H1 (cell line): ENCODE measurements around the gene FBXL17. TPM values are rescaled to one million over a fixed set of nuclear protein-coding genes. Genes with fewer than 3 reads are reported as not detected.

Source experiments
- CTCF ChIA-PET: fragments of 300-600 bp; sonication (Branson Sonifier 250); formaldehyde crosslinking; loops from one replicate; lab custom pipeline; 2021; ENCODE audit not compliant: partially characterized antibody; lab: Charles Lee
- POLR2A ChIA-PET: fragments of 300-600 bp; sonication (Branson Sonifier 250); formaldehyde crosslinking; loops from one replicate; lab custom pipeline; 2021; ENCODE audit warnings: inconsistent platforms; ENCODE audit not compliant: partially characterized antibody; lab: Charles Lee
- DNase-seq, 2 experiments: peaks; one replicate each; pipeline versions ENCODE4 v3.0.0 to v3.0.0-alpha.2; 2010 to 2022; ENCODE audit warnings: low spot score in 2 of 2, low read depth in 1 of 2, mixed read lengths in 1 of 2
- FAIRE-seq: peaks from 2 replicates; lab custom pipeline; 2011; peaks lifted over from hg19 to GRCh38; lab: Jason Lieb, UNC
- H2AFZ ChIP-seq: 2 replicates; pipeline ENCODE4 v1.8.1; 2012; ENCODE audit warnings: low read length, inconsistent platforms
- H2AK5ac ChIP-seq: 2 replicates; pipeline ENCODE4 v1.6.1; 2013; ENCODE audit warnings: low read depth, low read length
- H2BK120ac ChIP-seq: replicated peaks from 2 replicates; pipeline ENCODE3; 2013; ENCODE audit warnings: low read depth, low read length, inconsistent platforms
- H2BK12ac ChIP-seq: 2 replicates; pipeline ENCODE4 v1.6.1; 2013; ENCODE audit warnings: low read depth, low read length
- H2BK15ac ChIP-seq: 2 replicates; pipeline ENCODE4 v1.6.1; 2013; ENCODE audit warnings: low read length
- H2BK20ac ChIP-seq: 2 replicates; pipeline ENCODE4 v1.6.1; 2013; ENCODE audit warnings: low read length
- H2BK5ac ChIP-seq: 2 replicates; pipeline ENCODE4 v1.6.1; 2013; ENCODE audit warnings: low read depth, low read length
- H3K14ac ChIP-seq: 2 replicates; pipeline ENCODE4 v1.6.1; 2013; ENCODE audit warnings: inconsistent platforms; ENCODE audit not compliant: insufficient read length
- H3K18ac ChIP-seq: 2 replicates; pipeline ENCODE4 v1.6.1; 2013; ENCODE audit warnings: low read length; ENCODE audit errors: extremely low read depth
- H3K23ac ChIP-seq: 2 replicates; pipeline ENCODE4 v1.6.1; 2013; ENCODE audit warnings: inconsistent platforms; ENCODE audit not compliant: insufficient read length
- H3K23me2 ChIP-seq: 2 replicates; pipeline ENCODE4 v1.6.1; 2013; ENCODE audit warnings: low read depth, low read length
- H3K27ac ChIP-seq: 2 replicates; pipeline ENCODE4 v1.6.1; 2011; ENCODE audit warnings: low read depth, low read length, inconsistent platforms
- H3K27me3 ChIP-seq, 4 experiments: replicated peaks in 1 of 4; 1 replicate in 1 of 4; 2 replicates in 3 of 4; pipeline versions ENCODE4 v1.6.1 to v1.8.1; 2011 to 2013; ENCODE audit warnings: low read length in 3 of 4, mild to moderate bottlenecking in 3 of 4, inconsistent platforms in 2 of 4, mixed read lengths in 2 of 4, moderate library complexity in 1 of 4; ENCODE audit not compliant: control insufficient read depth in 3 of 4, insufficient read depth in 3 of 4; ENCODE audit errors: extremely low read depth in 1 of 4
- H3K36me3 ChIP-seq, 4 experiments: 2 replicates each; pipeline versions ENCODE4 v1.6.1 to v1.8.1; 2011 to 2013; ENCODE audit warnings: mild to moderate bottlenecking in 4 of 4, low read length in 3 of 4, moderate library complexity in 2 of 4, control low read depth in 1 of 4, inconsistent platforms in 1 of 4; ENCODE audit not compliant: insufficient read depth in 4 of 4, control insufficient read depth in 2 of 4
- H3K4ac ChIP-seq: replicated peaks from 2 replicates; pipeline ENCODE3; 2013; ENCODE audit warnings: low read length, low read depth, mixed read lengths, inconsistent platforms; ENCODE audit not compliant: insufficient read length
- H3K4me1 ChIP-seq, 4 experiments: replicated peaks in 1 of 4; 1 replicate in 1 of 4; 2 replicates in 3 of 4; pipeline versions ENCODE4 v1.6.1 to v1.8.1; 2011 to 2013; ENCODE audit warnings: low read length in 3 of 4, inconsistent platforms in 2 of 4, mixed read lengths in 1 of 4; ENCODE audit not compliant: insufficient read depth in 4 of 4, control insufficient read depth in 3 of 4
- H3K4me2 ChIP-seq, 2 experiments: 2 replicates each; pipeline versions ENCODE4 v1.6.1 to v1.8.1; 2011 to 2013; ENCODE audit warnings: low read depth in 2 of 2, low read length in 2 of 2, control low read depth in 1 of 2, inconsistent platforms in 1 of 2, mild to moderate bottlenecking in 1 of 2; ENCODE audit not compliant: insufficient read depth in 1 of 2
- H3K4me3 ChIP-seq, 4 experiments: fragments of 200-600, 300-600 bp in 1 of 4; sonication (generic), shearing (Covaris generic), sonication (Bioruptor Twin) in 1 of 4; 2 replicates each; pipeline versions ENCODE4 v1.5.1 to v1.8.1; 2011 to 2016; ENCODE audit warnings: low read length in 4 of 4, low read depth in 3 of 4, control low read depth in 2 of 4, inconsistent platforms in 2 of 4, mild to moderate bottlenecking in 2 of 4, mixed read lengths in 1 of 4, moderate library complexity in 1 of 4; ENCODE audit not compliant: insufficient read depth in 2 of 4; ENCODE audit errors: extremely low read depth in 1 of 4
- H3K56ac ChIP-seq: replicated peaks from 2 replicates; pipeline ENCODE3; 2013; ENCODE audit warnings: low read depth, mild to moderate bottlenecking, mixed read lengths, low read length, inconsistent platforms; ENCODE audit not compliant: insufficient read length
- H3K79me1 ChIP-seq: 2 replicates; pipeline ENCODE4 v1.6.1; 2013; ENCODE audit warnings: low read depth, low read length, control low read depth
- H3K79me2 ChIP-seq, 2 experiments: 2 replicates each; pipeline versions ENCODE4 v1.6.1 to v1.8.1; 2012 to 2013; ENCODE audit warnings: low read length in 2 of 2, mild to moderate bottlenecking in 2 of 2, inconsistent platforms in 1 of 2; ENCODE audit not compliant: insufficient read depth in 2 of 2, control insufficient read depth in 1 of 2
- H3K9ac ChIP-seq, 4 experiments: replicated peaks in 1 of 4; 1 replicate in 1 of 4; 2 replicates in 3 of 4; pipeline versions ENCODE4 v1.6.1 to v1.8.1; 2011 to 2013; ENCODE audit warnings: low read depth in 3 of 4, low read length in 3 of 4, control low read depth in 2 of 4, mild to moderate bottlenecking in 2 of 4, moderate library complexity in 2 of 4, inconsistent platforms in 1 of 4; ENCODE audit errors: extremely low read depth in 1 of 4
- H3K9me3 ChIP-seq, 2 experiments: 2 replicates each; pipeline versions ENCODE4 v1.6.1 to v1.8.1; 2012 to 2013; ENCODE audit warnings: mild to moderate bottlenecking in 2 of 2, moderate library complexity in 2 of 2, control low read depth in 1 of 2, inconsistent platforms in 1 of 2, low read depth in 1 of 2, low read length in 1 of 2, mixed read lengths in 1 of 2; ENCODE audit not compliant: insufficient read depth in 2 of 2
- H4K20me1 ChIP-seq, 2 experiments: replicated peaks in 1 of 2; 2 replicates each; pipeline versions ENCODE3 to v1.8.1; 2011 to 2013; ENCODE audit warnings: inconsistent platforms in 2 of 2, low read length in 2 of 2, mild to moderate bottlenecking in 1 of 2; ENCODE audit not compliant: insufficient read depth in 2 of 2, control insufficient read depth in 1 of 2
- H4K5ac ChIP-seq: 2 replicates; pipeline ENCODE4 v1.6.1; 2013; ENCODE audit warnings: low read length, low read depth, mixed read lengths, inconsistent platforms; ENCODE audit not compliant: insufficient read length
- H4K8ac ChIP-seq: 2 replicates; pipeline ENCODE4 v1.8.0; 2013; ENCODE audit warnings: mild to moderate bottlenecking, moderate library complexity, low read length, inconsistent platforms; ENCODE audit not compliant: insufficient read depth; ENCODE audit errors: extremely low read depth
- H4K91ac ChIP-seq: replicated peaks from 2 replicates; pipeline ENCODE3; 2013; ENCODE audit warnings: low read length, mixed read lengths, inconsistent platforms; ENCODE audit not compliant: insufficient read length
- ATF2 ChIP-seq: IDR thresholded peaks from 2 replicates; pipeline ENCODE4 v1.6.1; 2012; ENCODE audit warnings: low read length, inconsistent platforms
- CBX5 ChIP-seq: fragments of 300-800, 300-1000 bp; sonication (generic); IDR thresholded peaks from 2 replicates; pipeline ENCODE4 v1.7.1; 2016; ENCODE audit warnings: antibody characterized with exemption, low read length, low read depth
- FOSL1 ChIP-seq: IDR thresholded peaks from 2 replicates; pipeline ENCODE4 v1.6.1; 2011; ENCODE audit warnings: mild to moderate bottlenecking, low read depth, low read length, moderate library complexity; ENCODE audit not compliant: insufficient read depth
- HDAC6 ChIP-seq: IDR thresholded peaks from one replicate; pipeline ENCODE4 v1.7.1; 2012; ENCODE audit warnings: low read depth, mild to moderate bottlenecking, inconsistent platforms, low read length, moderate library complexity
- POLR2AphosphoS5 ChIP-seq: IDR thresholded peaks from 2 replicates; pipeline ENCODE4 v1.6.1; 2011; ENCODE audit warnings: low read depth, low read length
- RXRA ChIP-seq: IDR thresholded peaks from 2 replicates; pipeline ENCODE4 v1.6.1; 2011; ENCODE audit warnings: low read depth, mild to moderate bottlenecking, low read length, moderate library complexity; ENCODE audit not compliant: insufficient read depth
- SIN3A ChIP-seq, 2 experiments: IDR thresholded peaks in 1 of 2; conservative IDR thresholded peaks in 1 of 2; 2 replicates each; pipeline ENCODE4 v1.6.1; 2011 to 2012; ENCODE audit warnings: low read length in 2 of 2, improper control_type of control experiment in 1 of 2, low read depth in 1 of 2, mild to moderate bottlenecking in 1 of 2
- SP1 ChIP-seq: IDR thresholded peaks from 2 replicates; pipeline ENCODE4 v1.6.1; 2011; ENCODE audit warnings: low read depth, low read length
- WGBS, 2 experiments: shearing (Covaris generic) in 1 of 2; methylation state at CpG; one replicate each; pipeline versions ENCODE4 v1.1.6 to v1.1.7; 2013 to 2015; ENCODE audit warnings: low lambda C conversion rate in 2 of 2, mixed read lengths in 2 of 2, inconsistent platforms in 1 of 2, low coverage in 1 of 2, missing lambda C conversion rate in 1 of 2; ENCODE audit not compliant: insufficient replicate concordance in 2 of 2, insufficient coverage in 1 of 2, insufficient read length in 1 of 2; ENCODE audit errors: extremely low coverage in 1 of 2, missing lambda C conversion rate in 1 of 2; 5-methylcytosine and 5-hydroxymethylcytosine counted together
- polyA plus RNA-seq, 7 experiments: library from polyadenylated mRNA; depleted of rRNA in 3 of 7; stranded (reverse) in 5 of 7; unstranded in 2 of 7; fragments of >200 nt in 5 of 7; fragments of 200-250 nt in 2 of 7; gene quantifications; 1 replicate in 5 of 7; 2 replicates in 1 of 7; 4 replicates in 1 of 7; pipeline versions ENCODE4 v1.2.1 to v1.2.3, GENCODE V29; 2011 to 2013; ENCODE audit warnings: missing spikeins in 2 of 7, mixed read lengths in 2 of 7
- total RNA-seq: library from RNA; stranded (reverse); fragmentation: NEBNext Ultra II Directional; extraction: Animal tissue kit (Norgen Biotek cat#: 25700); gene quantifications from 2 replicates; pipeline ENCODE4 v1.2.1, GENCODE V29; 2021

FBXL17 gene
- total and polyA plus RNA-seq, 2 of the 8 experiments (the other 6 are each of a cell fraction or from before 2014, with no cell fraction given): 0.35 to 4.3 TPM

- no peak overlapping the region for H3K14ac ChIP-seq
- H2BK5ac ChIP-seq: no peak overlapping the region
- H3K23ac ChIP-seq: no peak overlapping the region
- FAIRE-seq (no peak), DNase-seq (no peak)
- no peaks in the 10 kb centered on the region for H3K27me3 ChIP-seq
- no peaks in the 10 kb centered on the region for H3K4me1 ChIP-seq
- H3K27ac ChIP-seq: no peak overlapping the region
- H3K18ac ChIP-seq: no peak overlapping the region
- ChIA-PET POLR2A (no interaction called here), CTCF (interaction anchor here (0.7 kb wide), 1 partner anchor 11 kb away, joined by 3 read pairs; no protein-coding TSS in a partner anchor)
- H3K23me2 ChIP-seq: no peaks in the 10 kb centered on the region; the same call in 1 of the 2 replicates
- H2BK20ac ChIP-seq: no peak overlapping the region
- no peak overlapping the region for H3K4me3 ChIP-seq
- no peaks in the 10 kb centered on the region for H3K36me3 ChIP-seq
- H2BK15ac ChIP-seq: no peak overlapping the region
- no peak overlapping the region for H3K4me2 ChIP-seq
- H4K20me1 ChIP-seq: no peaks in the 10 kb centered on the region
- H4K91ac ChIP-seq: no peak overlapping the region
- WGBS, 2 experiments: 81% methylated on average over 1 of the region's 1 CpG; no CpG with 5 or more reads in 1 of the 2 experiments
- H4K5ac ChIP-seq: no peak overlapping the region
- TF ChIP-seq SP1: no peak
- TF ChIP-seq POLR2AphosphoS5: no peak
- no peak for TF ChIP-seq FOSL1
- no peak for TF ChIP-seq RXRA
- no peak for TF ChIP-seq HDAC6
- no peak for TF ChIP-seq ATF2
- TF ChIP-seq SIN3A (conservative IDR thresholded peaks at IDR 0.05 in 1 of 2, IDR thresholded peaks at IDR 0.05 in 1 of 2; ENCODE audit: low read depth in 1 of 2, low read length in 2 of 2): no peak
- no peak for TF ChIP-seq CBX5
- no peak overlapping the region for H2BK12ac ChIP-seq
- H3K4ac ChIP-seq: no peak overlapping the region
- H3K79me1 ChIP-seq: no peaks in the 10 kb centered on the region
- no peak overlapping the region for H2BK120ac ChIP-seq
- H2AFZ ChIP-seq: no peak overlapping the region
- no peak overlapping the region for H3K56ac ChIP-seq
- no peaks in the 10 kb centered on the region for H3K9me3 ChIP-seq
- no peaks in the 10 kb centered on the region for H3K79me2 ChIP-seq
- no peak overlapping the region for H3K9ac ChIP-seq
- H2AK5ac ChIP-seq: no peak overlapping the region
- H4K8ac ChIP-seq: no peak overlapping the region
These were observed 25.6 kb downstream of the FBXL17 start for GRCh38 chr5:108356286-108356685.
